ENCODE data around the gene LRP2BP.

DNA sequence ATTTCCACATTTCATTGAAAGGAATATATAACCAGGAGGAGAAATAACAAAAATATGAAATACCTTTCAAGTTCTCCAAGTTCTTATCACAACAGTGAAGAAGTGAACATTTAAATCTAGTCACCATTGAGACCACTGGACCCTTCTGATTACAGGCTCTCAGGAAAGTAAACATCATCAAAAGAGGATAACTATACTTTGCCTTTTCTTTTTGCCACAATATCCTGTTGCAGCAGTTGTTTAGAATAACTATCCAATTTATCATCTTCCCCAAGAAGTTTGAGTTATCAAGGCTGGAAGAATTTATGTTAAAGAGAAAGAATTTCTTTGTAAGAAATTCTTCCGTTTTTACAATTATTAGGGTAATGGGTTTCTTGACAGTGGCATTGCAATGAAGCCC lies 3.6 kb downstream of the LRP2BP start:
- TF ChIP-seq SP1 (CRISPR knock-in tag; conservative IDR thresholded peaks at IDR 0.05), result no peak
- TF ChIP-seq, protein P1, sequence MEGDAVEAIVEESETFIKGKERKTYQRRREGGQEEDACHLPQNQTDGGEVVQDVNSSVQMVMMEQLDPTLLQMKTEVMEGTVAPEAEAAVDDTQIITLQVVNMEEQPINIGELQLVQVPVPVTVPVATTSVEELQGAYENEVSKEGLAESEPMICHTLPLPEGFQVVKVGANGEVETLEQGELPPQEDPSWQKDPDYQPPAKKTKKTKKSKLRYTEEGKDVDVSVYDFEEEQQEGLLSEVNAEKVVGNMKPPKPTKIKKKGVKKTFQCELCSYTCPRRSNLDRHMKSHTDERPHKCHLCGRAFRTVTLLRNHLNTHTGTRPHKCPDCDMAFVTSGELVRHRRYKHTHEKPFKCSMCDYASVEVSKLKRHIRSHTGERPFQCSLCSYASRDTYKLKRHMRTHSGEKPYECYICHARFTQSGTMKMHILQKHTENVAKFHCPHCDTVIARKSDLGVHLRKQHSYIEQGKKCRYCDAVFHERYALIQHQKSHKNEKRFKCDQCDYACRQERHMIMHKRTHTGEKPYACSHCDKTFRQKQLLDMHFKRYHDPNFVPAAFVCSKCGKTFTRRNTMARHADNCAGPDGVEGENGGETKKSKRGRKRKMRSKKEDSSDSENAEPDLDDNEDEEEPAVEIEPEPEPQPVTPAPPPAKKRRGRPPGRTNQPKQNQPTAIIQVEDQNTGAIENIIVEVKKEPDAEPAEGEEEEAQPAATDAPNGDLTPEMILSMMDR (IDR thresholded peaks at IDR 0.05), result no peak
- TF ChIP-seq ELF4 (CRISPR knock-in tag; IDR thresholded peaks at IDR 0.05; ENCODE audit: low read depth), result no peak

Measured in WTC11 (cell line).